ENCODE data around the gene ESPN.

Gene ESPN

GRCh38 chr1:6473974-6474814 is 49.6 kb downstream of the ESPN start:
- no peak for DNase-seq (ENCODE audit: low read depth)
- no peak overlapping the region for H3K4me3 ChIP-seq (ENCODE audit: control insufficient read depth, low read depth, low read length)
- TF ChIP-seq CTCF (IDR thresholded peaks at IDR 0.05; ENCODE audit: control insufficient read depth, insufficient read depth, low read depth, low read length, missing control alignments), result no peak

- DNase-seq (ENCODE audit: low read depth), result no peak
- H3K4me3 ChIP-seq (ENCODE audit: control insufficient read depth, low read depth, low read length), result no peak overlapping the region
- TF ChIP-seq CTCF (IDR thresholded peaks at IDR 0.05; ENCODE audit: control insufficient read depth, insufficient read depth, low read depth, low read length, missing control alignments), result no peak
Observed at GRCh38 chr1:6474815-6475282, 50.3 kb downstream of the ESPN start.

GRCh38 chr1:6475381-6476133 is 51.0 kb downstream of the ESPN start:
- DNase-seq (ENCODE audit: low read depth), result no peak
- peak; percentile 92 for TF ChIP-seq CTCF (IDR thresholded peaks at IDR 0.05; ENCODE audit: control insufficient read depth, insufficient read depth, low read depth, low read length, missing control alignments)
- H3K4me3 ChIP-seq (ENCODE audit: control insufficient read depth, low read depth, low read length), result no peak overlapping the region

GRCh38 chr1:6476483-6476882 is 51.9 kb downstream of the ESPN start:
- no peak for DNase-seq (ENCODE audit: low read depth)
- H3K4me3 ChIP-seq (ENCODE audit: control insufficient read depth, low read depth, low read length), result no peak overlapping the region
- TF ChIP-seq CTCF (IDR thresholded peaks at IDR 0.05; ENCODE audit: control insufficient read depth, insufficient read depth, low read depth, low read length, missing control alignments), result no peak

- no peak for DNase-seq (ENCODE audit: low read depth)
- TF ChIP-seq CTCF (IDR thresholded peaks at IDR 0.05; ENCODE audit: control insufficient read depth, insufficient read depth, low read depth, low read length, missing control alignments), result no peak
Observed at GRCh38 chr1:6477039-6477820, 52.7 kb downstream of the ESPN start.

GRCh38 chr1:6481820-6482219 is 57.2 kb downstream of the ESPN start:
- TF ChIP-seq CTCF (IDR thresholded peaks at IDR 0.05; ENCODE audit: control insufficient read depth, insufficient read depth, low read depth, low read length, missing control alignments), result no peak
- H3K4me3 ChIP-seq (ENCODE audit: control insufficient read depth, low read depth, low read length), result no peak overlapping the region
- no peak for DNase-seq (ENCODE audit: low read depth)

More at GRCh38 chr1:6477039-6477820, 52.7 kb downstream of the ESPN start:
- no peak overlapping the region for H3K4me3 ChIP-seq (ENCODE audit: control insufficient read depth, low read depth, low read length)
